ENCODE results near the gene EFEMP1.

Gene EFEMP1

GRCh38 chr2:55923091-55923981 lies at the start of gene EFEMP1:
EFEMP1 (minus strand) TSS chr2:55923782; CDS start chr2:55922440, 1,342 bp downstream.
- DNase-seq (ENCODE audit: low read depth in 2 of 2), result no peak

GRCh38 chr2:55970500-55970899 lies 46.9 kb upstream of the EFEMP1 start:
- DNase-seq (ENCODE audit: low read depth in 2 of 2), result no peak

GRCh38 chr2:55968941-55969340 lies 45.4 kb upstream of the EFEMP1 start:
- no peak for DNase-seq (ENCODE audit: low read depth in 2 of 2)

GRCh38 chr2:55966401-55967118 lies 43.0 kb upstream of the EFEMP1 start:
- DNase-seq (ENCODE audit: low read depth in 2 of 2), result no peak

- DNase-seq (ENCODE audit: low read depth in 2 of 2), result no peak
Measured at GRCh38 chr2:55965966-55966365, 42.4 kb upstream of the EFEMP1 start.

GRCh38 chr2:55965276-55965675 lies 41.7 kb upstream of the EFEMP1 start:
- DNase-seq (ENCODE audit: low read depth in 2 of 2), result no peak

- DNase-seq (ENCODE audit: low read depth in 2 of 2), result no peak
Measured at GRCh38 chr2:55962915-55963314, 39.3 kb upstream of the EFEMP1 start.

GRCh38 chr2:55961318-55961911 lies 37.8 kb upstream of the EFEMP1 start:
- DNase-seq (ENCODE audit: low read depth in 2 of 2), result no peak

- no peak for DNase-seq (ENCODE audit: low read depth in 2 of 2)
Measured at GRCh38 chr2:55958756-55959155, 35.2 kb upstream of the EFEMP1 start.

- no peak for DNase-seq (ENCODE audit: low read depth in 2 of 2)
Measured at GRCh38 chr2:55957142-55957541, 33.6 kb upstream of the EFEMP1 start.

- no peak for DNase-seq (ENCODE audit: low read depth in 2 of 2)
Measured at GRCh38 chr2:55954306-55955035, 30.9 kb upstream of the EFEMP1 start.

GRCh38 chr2:55952415-55952814 lies 28.8 kb upstream of the EFEMP1 start:
- no peak for DNase-seq (ENCODE audit: low read depth in 2 of 2)

- no peak for DNase-seq (ENCODE audit: low read depth in 2 of 2)
Measured at GRCh38 chr2:55951533-55951932, 28.0 kb upstream of the EFEMP1 start.

GRCh38 chr2:55949613-55950012 lies 26.0 kb upstream of the EFEMP1 start:
- no peak for DNase-seq (ENCODE audit: low read depth in 2 of 2)

- no peak for DNase-seq (ENCODE audit: low read depth in 2 of 2)
Measured at GRCh38 chr2:55949211-55949610, 25.6 kb upstream of the EFEMP1 start.

GRCh38 chr2:55948176-55948923 lies 24.8 kb upstream of the EFEMP1 start:
- no peak for DNase-seq (ENCODE audit: low read depth in 2 of 2)

- DNase-seq (ENCODE audit: low read depth in 2 of 2), result no peak
Measured at GRCh38 chr2:55947752-55948151, 24.2 kb upstream of the EFEMP1 start.

- DNase-seq (ENCODE audit: low read depth in 2 of 2), result no peak
Measured at GRCh38 chr2:55946793-55947192, 23.2 kb upstream of the EFEMP1 start.

GRCh38 chr2:55943466-55943865 lies 19.9 kb upstream of the EFEMP1 start:
- no peak for DNase-seq (ENCODE audit: low read depth in 2 of 2)

GRCh38 chr2:55936351-55936750 lies 12.8 kb upstream of the EFEMP1 start:
- no peak for DNase-seq (ENCODE audit: low read depth in 2 of 2)

GRCh38 chr2:55934337-55934736 lies 10.8 kb upstream of the EFEMP1 start:
- no peak for DNase-seq (ENCODE audit: low read depth in 2 of 2)
